ENCODE data around the gene PCA3.
A peak's percentile ranks its signal among the peaks of the same experiment; 100 is the strongest.

DNA sequence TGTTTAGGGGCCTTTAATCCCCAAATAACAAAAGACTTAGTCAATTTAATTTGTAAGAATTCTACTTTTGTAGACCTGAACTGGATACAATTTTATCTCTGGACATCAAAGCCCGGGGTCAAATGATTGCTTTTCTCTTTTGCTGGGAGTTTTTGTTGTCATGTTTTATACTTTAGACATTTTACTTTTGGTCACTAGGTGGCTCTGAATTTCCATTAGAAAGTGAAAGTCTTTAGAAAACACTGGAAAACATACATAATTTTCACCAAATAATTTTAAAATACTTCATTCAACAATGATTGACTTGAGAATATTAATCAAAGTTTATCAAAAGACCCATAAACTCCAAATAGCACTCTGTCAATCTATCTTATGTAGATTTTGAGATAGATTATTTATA, 2.8 kb upstream of the PCA3 start:
- TF ChIP-seq, protein P1, sequence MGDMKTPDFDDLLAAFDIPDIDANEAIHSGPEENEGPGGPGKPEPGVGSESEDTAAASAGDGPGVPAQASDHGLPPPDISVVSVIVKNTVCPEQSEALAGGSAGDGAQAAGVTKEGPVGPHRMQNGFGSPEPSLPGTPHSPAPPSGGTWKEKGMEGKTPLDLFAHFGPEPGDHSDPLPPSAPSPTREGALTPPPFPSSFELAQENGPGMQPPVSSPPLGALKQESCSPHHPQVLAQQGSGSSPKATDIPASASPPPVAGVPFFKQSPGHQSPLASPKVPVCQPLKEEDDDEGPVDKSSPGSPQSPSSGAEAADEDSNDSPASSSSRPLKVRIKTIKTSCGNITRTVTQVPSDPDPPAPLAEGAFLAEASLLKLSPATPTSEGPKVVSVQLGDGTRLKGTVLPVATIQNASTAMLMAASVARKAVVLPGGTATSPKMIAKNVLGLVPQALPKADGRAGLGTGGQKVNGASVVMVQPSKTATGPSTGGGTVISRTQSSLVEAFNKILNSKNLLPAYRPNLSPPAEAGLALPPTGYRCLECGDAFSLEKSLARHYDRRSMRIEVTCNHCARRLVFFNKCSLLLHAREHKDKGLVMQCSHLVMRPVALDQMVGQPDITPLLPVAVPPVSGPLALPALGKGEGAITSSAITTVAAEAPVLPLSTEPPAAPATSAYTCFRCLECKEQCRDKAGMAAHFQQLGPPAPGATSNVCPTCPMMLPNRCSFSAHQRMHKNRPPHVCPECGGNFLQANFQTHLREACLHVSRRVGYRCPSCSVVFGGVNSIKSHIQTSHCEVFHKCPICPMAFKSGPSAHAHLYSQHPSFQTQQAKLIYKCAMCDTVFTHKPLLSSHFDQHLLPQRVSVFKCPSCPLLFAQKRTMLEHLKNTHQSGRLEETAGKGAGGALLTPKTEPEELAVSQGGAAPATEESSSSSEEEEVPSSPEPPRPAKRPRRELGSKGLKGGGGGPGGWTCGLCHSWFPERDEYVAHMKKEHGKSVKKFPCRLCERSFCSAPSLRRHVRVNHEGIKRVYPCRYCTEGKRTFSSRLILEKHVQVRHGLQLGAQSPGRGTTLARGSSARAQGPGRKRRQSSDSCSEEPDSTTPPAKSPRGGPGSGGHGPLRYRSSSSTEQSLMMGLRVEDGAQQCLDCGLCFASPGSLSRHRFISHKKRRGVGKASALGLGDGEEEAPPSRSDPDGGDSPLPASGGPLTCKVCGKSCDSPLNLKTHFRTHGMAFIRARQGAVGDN (IDR thresholded peaks at IDR 0.05), result no peak
- TF ChIP-seq EZH2 (IDR thresholded peaks at IDR 0.05; ENCODE audit: borderline replicate concordance, control insufficient read depth, low read depth, low read length) (no peak), POLR2AphosphoS5 (IDR thresholded peaks at IDR 0.05; ENCODE audit: low read length) (no peak), NFYB (IDR thresholded peaks at IDR 0.05; ENCODE audit: insufficient read depth, low read depth, low read length) (no peak), POLR2A (IDR thresholded peaks at IDR 0.05; ENCODE audit: low read depth, low read length) (no peak), CREB1 (IDR thresholded peaks at IDR 0.05; ENCODE audit: low read depth) (no peak), SMC3 (IDR thresholded peaks at IDR 0.05; ENCODE audit: borderline replicate concordance, low read length) (no peak)
- TF ChIP-seq, protein P2, sequence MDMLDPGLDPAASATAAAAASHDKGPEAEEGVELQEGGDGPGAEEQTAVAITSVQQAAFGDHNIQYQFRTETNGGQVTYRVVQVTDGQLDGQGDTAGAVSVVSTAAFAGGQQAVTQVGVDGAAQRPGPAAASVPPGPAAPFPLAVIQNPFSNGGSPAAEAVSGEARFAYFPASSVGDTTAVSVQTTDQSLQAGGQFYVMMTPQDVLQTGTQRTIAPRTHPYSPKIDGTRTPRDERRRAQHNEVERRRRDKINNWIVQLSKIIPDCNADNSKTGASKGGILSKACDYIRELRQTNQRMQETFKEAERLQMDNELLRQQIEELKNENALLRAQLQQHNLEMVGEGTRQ (IDR thresholded peaks at IDR 0.05; ENCODE audit: borderline replicate concordance, low read depth, low read length), result no peak
- TF ChIP-seq, protein P3, sequence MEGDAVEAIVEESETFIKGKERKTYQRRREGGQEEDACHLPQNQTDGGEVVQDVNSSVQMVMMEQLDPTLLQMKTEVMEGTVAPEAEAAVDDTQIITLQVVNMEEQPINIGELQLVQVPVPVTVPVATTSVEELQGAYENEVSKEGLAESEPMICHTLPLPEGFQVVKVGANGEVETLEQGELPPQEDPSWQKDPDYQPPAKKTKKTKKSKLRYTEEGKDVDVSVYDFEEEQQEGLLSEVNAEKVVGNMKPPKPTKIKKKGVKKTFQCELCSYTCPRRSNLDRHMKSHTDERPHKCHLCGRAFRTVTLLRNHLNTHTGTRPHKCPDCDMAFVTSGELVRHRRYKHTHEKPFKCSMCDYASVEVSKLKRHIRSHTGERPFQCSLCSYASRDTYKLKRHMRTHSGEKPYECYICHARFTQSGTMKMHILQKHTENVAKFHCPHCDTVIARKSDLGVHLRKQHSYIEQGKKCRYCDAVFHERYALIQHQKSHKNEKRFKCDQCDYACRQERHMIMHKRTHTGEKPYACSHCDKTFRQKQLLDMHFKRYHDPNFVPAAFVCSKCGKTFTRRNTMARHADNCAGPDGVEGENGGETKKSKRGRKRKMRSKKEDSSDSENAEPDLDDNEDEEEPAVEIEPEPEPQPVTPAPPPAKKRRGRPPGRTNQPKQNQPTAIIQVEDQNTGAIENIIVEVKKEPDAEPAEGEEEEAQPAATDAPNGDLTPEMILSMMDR (IDR thresholded peaks at IDR 0.05 in 2 of 3, conservative IDR thresholded peaks at IDR 0.05 in 1 of 3; ENCODE audit: control insufficient read depth in 2 of 3, extremely low read depth in 1 of 3, insufficient read depth in 1 of 3, low read depth in 3 of 3, low read length in 3 of 3), result peak in 1 of 3 experiments; percentile 2; a peak in 1 of 6 replicates

Measured in GM12878 (cell line).